Adrenal gland (tissue), 5 donors: ENCODE data around the gene GNG8.

Experiments used
- POLR2A ChIP-seq, 2 donors: fragments of 450-650 bp; IDR thresholded peaks; one replicate each; pipeline ENCODE4 v1.6.1; 2017; ENCODE audit warnings: antibody characterized with exemption in 2 of 2, mild to moderate bottlenecking in 2 of 2, moderate library complexity in 1 of 2
- TF ChIP-seq, protein P1 (sequence below), 6 experiments: fragments of 450-650 bp in 4 of 6; fragments of 200-600 bp in 2 of 6; sonication (generic) in 1 of 6; IDR thresholded peaks; 1 replicate in 5 of 6; 2 replicates in 1 of 6; pipeline versions ENCODE4 v1.5.1 to v1.8.0; 2016 to 2021; ENCODE audit warnings: antibody characterized with exemption in 6 of 6, mild to moderate bottlenecking in 2 of 6, moderate library complexity in 1 of 6
- donor health status: DM: no; HTN: no; CAD: no.

DNA sequence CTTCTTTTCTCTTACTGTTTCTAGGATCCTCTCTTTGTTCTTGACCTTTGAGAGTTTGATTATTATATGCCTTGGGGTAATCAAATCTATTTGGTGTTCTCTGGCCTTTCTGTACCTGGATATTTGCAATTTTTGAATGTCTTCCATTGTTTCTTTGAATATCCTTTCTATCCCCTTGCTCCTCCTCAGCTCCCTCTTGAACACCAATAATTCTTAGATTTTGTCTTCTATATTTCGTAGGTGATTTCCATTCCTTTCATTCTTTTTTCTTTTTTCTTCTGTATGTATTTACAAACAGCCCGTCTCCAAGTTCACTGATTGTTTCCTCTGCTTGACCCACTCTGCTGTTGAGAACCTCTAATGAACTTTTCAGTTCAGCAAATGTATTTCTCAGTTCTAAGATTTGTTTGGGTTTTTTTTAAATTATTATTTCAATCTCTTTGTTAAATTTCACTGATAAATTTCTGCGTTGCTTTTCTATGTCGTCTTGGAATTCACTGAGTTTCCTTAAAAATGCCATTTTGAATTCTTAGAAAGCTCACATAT is 37.6 kb downstream of the GNG8 start:
- TF ChIP-seq POLR2A (IDR thresholded peaks at IDR 0.05): no peak
- TF ChIP-seq, protein P1, sequence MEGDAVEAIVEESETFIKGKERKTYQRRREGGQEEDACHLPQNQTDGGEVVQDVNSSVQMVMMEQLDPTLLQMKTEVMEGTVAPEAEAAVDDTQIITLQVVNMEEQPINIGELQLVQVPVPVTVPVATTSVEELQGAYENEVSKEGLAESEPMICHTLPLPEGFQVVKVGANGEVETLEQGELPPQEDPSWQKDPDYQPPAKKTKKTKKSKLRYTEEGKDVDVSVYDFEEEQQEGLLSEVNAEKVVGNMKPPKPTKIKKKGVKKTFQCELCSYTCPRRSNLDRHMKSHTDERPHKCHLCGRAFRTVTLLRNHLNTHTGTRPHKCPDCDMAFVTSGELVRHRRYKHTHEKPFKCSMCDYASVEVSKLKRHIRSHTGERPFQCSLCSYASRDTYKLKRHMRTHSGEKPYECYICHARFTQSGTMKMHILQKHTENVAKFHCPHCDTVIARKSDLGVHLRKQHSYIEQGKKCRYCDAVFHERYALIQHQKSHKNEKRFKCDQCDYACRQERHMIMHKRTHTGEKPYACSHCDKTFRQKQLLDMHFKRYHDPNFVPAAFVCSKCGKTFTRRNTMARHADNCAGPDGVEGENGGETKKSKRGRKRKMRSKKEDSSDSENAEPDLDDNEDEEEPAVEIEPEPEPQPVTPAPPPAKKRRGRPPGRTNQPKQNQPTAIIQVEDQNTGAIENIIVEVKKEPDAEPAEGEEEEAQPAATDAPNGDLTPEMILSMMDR (IDR thresholded peaks at IDR 0.05): no peak
